ENCODE measurements around the gene DZANK1.

- TF ChIP-seq POLR2A (IDR thresholded peaks at IDR 0.05; ENCODE audit: control extremely low read depth in 1 of 2, low read depth in 2 of 2, low read length in 2 of 2) (no peak), CTCF (IDR thresholded peaks at IDR 0.05; ENCODE audit: control extremely low read depth in 1 of 3, insufficient read depth in 1 of 3, low read depth in 1 of 3, low read length in 3 of 3) (no peak), SP4 (IDR thresholded peaks at IDR 0.05; ENCODE audit: low read length) (no peak)
Measured at GRCh38 chr20:18436847-18437246, 30.0 kb downstream of the DZANK1 start.
